Measurements from ENCODE around the gene ARNT2.

DNA sequence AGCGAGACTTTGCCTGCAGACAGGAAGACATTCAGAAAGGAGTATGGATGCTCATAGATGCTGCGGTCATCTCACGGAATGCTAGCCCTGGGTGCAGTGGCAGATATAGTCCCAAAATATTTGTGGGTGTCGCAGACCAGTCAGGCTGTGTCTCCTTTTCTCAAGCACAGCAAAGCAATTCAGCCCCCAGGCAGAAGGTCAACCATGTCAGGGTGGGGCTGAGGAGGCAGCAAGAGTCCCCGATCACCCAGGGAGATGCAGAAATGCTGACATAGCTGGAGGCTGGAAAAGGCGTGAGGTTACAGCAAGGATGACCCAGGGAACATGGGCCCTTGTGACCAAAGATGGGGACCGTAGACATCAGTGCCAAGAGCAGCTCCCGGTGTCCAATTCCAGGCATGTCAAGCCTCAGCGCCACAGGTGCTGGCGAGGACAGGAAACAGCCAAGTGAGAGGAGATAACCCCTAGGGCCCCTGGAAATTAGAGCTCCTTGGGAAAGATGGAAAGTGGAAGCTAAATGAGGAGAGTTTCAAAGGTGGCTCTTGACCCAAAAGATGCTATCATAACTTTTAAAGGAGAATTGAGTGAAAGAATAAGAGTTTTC, 209.7 kb downstream of the ARNT2 start:
- TF ChIP-seq CTCF (conservative IDR thresholded peaks at IDR 0.05; ENCODE audit: low read length): no peak
- TF ChIP-seq EZH2phosphoT487 (IDR thresholded peaks at IDR 0.05; ENCODE audit: borderline replicate concordance, low read depth, low read length): no peak

All from OCI-LY7 (cell line).